WERI-Rb-1 (cell line): ENCODE measurements around the gene FBXO46.
A peak's percentile ranks its signal among the peaks of the same experiment; 100 is the strongest.
"Not testable (repeated sequence)": the region's sequence is repeated elsewhere in the genome, so short reads cannot be mapped to it uniquely, and the experiment has no call there.

Experiments used
- DNase-seq: peaks from one replicate; pipeline ENCODE4 v3.0.0-alpha.2; 2020
- H3K27ac ChIP-seq: fragments of 250-450 bp; sonication (Bioruptor Pico); 2 replicates; pipeline ENCODE4 v1.5.1; 2020; ENCODE audit warnings: mild to moderate bottlenecking, moderate library complexity
- H3K27me3 ChIP-seq: fragments of 250-450 bp; sonication (Bioruptor Pico); 2 replicates; pipeline ENCODE4 v1.5.1; 2021; ENCODE audit warnings: mild to moderate bottlenecking, low read depth, moderate library complexity; ENCODE audit not compliant: insufficient read depth, severe bottlenecking
- H3K36me3 ChIP-seq: fragments of 250-450 bp; sonication (Bioruptor Pico); 2 replicates; pipeline ENCODE4 v1.5.1; 2020; ENCODE audit warnings: mild to moderate bottlenecking, moderate library complexity
- H3K4me3 ChIP-seq: 2 replicates; pipeline ENCODE4 v1.5.1; 2011; ENCODE audit warnings: low read depth, mild to moderate bottlenecking, control low read depth, low read length
- H3K9me3 ChIP-seq: fragments of 250-450 bp; sonication (Bioruptor Pico); 2 replicates; pipeline ENCODE4 v1.5.1; 2021; ENCODE audit warnings: mild to moderate bottlenecking, moderate library complexity; ENCODE audit not compliant: severe bottlenecking
- TF ChIP-seq, protein P1 (sequence below): IDR thresholded peaks from 2 replicates; pipeline ENCODE4 v1.5.1; 2011; ENCODE audit warnings: low read depth, mild to moderate bottlenecking, control low read depth, inconsistent platforms, low read length

Gene FBXO46

GRCh38 chr19:45692187-45693105 is 38.2 kb downstream of the FBXO46 start, which contains the start of gene QPCTL:
QPCTL (plus strand) TSS chr19:45692666; CDS start chr19:45692704, 38 bp downstream.
- Histone ChIP-seq H3K36me3 (peaks cover 36% of the 10 kb centered on the region), H3K4me3 (peak within 1 kb of the TSS; percentile 98), H3K27ac (peak within 1 kb of the TSS; percentile 77), H3K9me3 (no peaks in the 10 kb centered on the region), H3K27me3 (no peaks in the 10 kb centered on the region)
- TF ChIP-seq, protein P1, sequence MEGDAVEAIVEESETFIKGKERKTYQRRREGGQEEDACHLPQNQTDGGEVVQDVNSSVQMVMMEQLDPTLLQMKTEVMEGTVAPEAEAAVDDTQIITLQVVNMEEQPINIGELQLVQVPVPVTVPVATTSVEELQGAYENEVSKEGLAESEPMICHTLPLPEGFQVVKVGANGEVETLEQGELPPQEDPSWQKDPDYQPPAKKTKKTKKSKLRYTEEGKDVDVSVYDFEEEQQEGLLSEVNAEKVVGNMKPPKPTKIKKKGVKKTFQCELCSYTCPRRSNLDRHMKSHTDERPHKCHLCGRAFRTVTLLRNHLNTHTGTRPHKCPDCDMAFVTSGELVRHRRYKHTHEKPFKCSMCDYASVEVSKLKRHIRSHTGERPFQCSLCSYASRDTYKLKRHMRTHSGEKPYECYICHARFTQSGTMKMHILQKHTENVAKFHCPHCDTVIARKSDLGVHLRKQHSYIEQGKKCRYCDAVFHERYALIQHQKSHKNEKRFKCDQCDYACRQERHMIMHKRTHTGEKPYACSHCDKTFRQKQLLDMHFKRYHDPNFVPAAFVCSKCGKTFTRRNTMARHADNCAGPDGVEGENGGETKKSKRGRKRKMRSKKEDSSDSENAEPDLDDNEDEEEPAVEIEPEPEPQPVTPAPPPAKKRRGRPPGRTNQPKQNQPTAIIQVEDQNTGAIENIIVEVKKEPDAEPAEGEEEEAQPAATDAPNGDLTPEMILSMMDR = no peak
- peak; percentile 98 for DNase-seq

DNA sequence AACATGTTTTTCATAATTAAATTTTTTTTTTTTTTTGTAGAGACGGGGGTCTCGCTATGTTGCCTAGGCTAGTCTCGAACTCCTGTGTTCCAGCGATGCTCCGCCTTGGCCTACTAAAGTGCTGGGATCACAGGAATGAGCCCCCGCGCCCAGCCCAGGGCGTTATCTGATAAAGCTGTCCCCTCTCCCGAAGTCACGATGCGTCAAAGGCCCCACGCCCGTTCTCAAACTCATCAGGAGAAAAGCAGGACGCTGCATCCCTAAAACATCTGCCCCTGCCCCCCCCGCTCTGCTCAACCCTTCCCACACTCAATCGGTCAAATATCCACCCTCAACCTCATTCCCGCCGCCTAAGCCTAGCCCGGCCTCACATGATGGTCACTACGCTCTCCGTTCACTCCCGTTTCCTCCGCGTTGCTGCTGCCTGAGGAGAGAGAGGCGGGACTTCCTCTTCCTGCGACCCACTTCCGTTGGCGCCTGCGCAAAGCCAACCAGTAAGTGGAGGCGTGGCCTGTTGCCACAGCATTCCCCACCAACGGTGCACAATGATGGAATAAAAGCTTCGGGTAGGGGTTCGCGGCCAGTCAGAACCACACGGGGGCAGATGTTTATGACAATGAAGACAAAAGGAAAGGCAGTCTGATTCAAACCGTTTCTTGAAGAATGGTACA is 39.0 kb downstream of the FBXO46 start, which contains the start of gene SNRPD2:
SNRPD2 (minus strand) TSS at position 438 of the 671 bp plus-strand sequence; CDS start at position 373, 65 bp downstream.
- peak; percentile 95 for DNase-seq
- no peaks in the 10 kb centered on the region for H3K27me3 ChIP-seq
- H3K4me3 ChIP-seq = peak within 1 kb of the TSS; percentile 98
- peaks cover 41% of the 10 kb centered on the region for H3K36me3 ChIP-seq
- no peaks in the 10 kb centered on the region for H3K9me3 ChIP-seq
- peak within 1 kb of the TSS; percentile 77 for H3K27ac ChIP-seq
- TF ChIP-seq, protein P1 = no peak

GRCh38 chr19:45687599-45687998 is 43.1 kb downstream of the FBXO46 start:
- no peak overlapping the region for H3K4me3 ChIP-seq
- H3K27ac ChIP-seq = no peak overlapping the region
- peaks cover 51% of the 10 kb centered on the region for H3K36me3 ChIP-seq
- DNase-seq = no peak
- H3K9me3 ChIP-seq = no peaks in the 10 kb centered on the region
- no peaks in the 10 kb centered on the region for H3K27me3 ChIP-seq
- TF ChIP-seq, protein P1 = no peak

- H3K27me3 ChIP-seq, H3K9me3 ChIP-seq, DNase-seq, H3K4me3 ChIP-seq, H3K27ac ChIP-seq: not testable (repeated sequence)
- H3K36me3 ChIP-seq = peaks cover 51% of the 10 kb centered on the region
These were observed 45.7 kb downstream of the FBXO46 start for GRCh38 chr19:45685045-45685444.

DNA sequence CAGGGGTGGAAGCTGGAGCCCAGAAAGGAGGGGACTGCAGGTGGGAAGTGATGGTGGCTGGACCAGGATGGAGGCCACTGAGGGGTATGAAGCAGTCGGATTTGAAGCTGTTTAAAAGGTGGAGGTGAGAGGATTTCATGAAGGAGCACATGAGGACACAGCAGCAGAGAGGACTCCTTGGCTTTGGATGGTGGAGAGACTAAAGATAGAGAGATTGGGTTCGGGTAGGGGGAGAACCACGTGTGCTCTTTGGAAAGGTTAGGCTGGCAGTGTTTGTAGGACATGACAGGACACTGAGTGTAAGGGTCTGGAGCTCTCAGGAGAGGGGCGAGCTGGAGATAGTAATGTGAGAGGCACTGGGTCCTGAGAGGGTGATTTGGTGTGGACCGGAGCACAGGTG is 47.8 kb downstream of the FBXO46 start:
- H3K4me3 ChIP-seq = no peak overlapping the region
- peaks cover 36% of the 10 kb centered on the region for H3K36me3 ChIP-seq
- no peaks in the 10 kb centered on the region for H3K27me3 ChIP-seq
- H3K9me3 ChIP-seq = no peaks in the 10 kb centered on the region
- TF ChIP-seq, protein P1 = no peak
- no peak overlapping the region for H3K27ac ChIP-seq
- no peak for DNase-seq

DNA sequence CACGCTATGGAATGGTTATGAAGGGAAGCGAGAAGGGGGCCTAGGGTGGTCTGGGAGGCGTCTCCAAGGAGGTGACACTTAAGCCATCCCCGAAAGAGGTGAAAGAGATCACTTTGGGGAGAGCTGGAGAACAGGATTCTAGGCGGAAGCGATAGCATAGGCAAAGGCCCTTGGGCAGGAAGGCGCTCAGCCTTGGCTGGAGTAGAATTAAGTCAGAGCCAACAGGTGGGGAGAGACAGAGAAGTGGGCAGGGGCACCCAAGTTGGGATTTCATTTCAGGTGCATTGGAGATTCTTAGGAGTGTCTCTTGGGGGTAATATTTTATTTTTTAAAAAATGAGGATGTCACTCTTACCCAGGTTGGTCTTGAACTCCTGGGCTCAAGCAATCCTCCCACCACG is 48.6 kb downstream of the FBXO46 start:
- Histone ChIP-seq H3K4me3 (no peak overlapping the region), H3K36me3 (peaks cover 28% of the 10 kb centered on the region), H3K27ac (no peak overlapping the region), H3K9me3 (no peaks in the 10 kb centered on the region), H3K27me3 (no peaks in the 10 kb centered on the region)
- DNase-seq = no peak
- TF ChIP-seq, protein P1 = no peak
